HG03103 (cell line): ENCODE data around the gene ZNF362.
"Not testable (repeated sequence)": the region's sequence is repeated elsewhere in the genome, so short reads cannot be mapped to it uniquely, and the experiment has no call there.

Experiments
- ATAC-seq: cut with Tn5 transposase; IDR thresholded peaks from one replicate; pipeline ENCODE4 v1.9.1; 2021; ENCODE audit warnings: low read depth; ENCODE audit not compliant: unreplicated experiment

The ZNF362 gene

DNA sequence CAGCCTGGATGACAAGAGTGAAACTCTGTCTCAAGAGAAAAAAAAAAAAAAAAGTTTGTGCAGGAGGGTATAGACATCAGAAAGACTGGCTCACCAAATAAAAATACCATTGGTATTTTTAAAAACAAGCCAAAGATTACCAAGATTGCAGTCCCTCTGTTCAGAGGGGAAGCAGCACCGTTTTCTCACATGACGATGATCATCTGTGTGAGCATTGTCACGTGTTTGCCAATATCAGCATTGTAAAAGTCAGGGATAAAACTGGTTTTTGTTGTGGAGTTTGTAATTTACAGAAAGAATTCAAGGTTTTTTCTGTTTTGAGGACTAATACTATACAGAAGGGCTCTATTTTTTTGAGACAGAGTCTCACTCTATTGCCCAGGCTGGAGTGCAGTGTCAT lies 26.5 kb downstream of the ZNF362 start:
- ATAC-seq = no peak

DNA sequence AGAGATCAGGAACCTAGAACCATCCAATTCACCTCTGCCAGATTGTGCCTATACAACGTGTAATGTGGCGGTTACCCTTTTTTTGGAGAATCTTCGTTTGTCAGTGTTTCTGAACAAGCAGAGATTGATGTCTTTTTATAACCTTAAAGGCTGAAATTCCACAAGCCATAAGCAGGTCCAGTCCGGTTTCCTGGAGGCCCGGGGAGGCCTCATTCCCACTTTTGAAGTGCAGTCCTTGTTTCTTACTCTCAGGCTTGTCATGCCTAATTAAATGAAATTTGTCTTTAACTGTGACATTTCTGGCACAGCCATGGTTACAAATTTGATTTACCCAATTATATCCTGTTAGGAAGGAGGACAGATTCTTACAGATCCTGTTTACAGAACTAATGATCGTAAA lies 27.8 kb downstream of the ZNF362 start:
- ATAC-seq = no peak

DNA sequence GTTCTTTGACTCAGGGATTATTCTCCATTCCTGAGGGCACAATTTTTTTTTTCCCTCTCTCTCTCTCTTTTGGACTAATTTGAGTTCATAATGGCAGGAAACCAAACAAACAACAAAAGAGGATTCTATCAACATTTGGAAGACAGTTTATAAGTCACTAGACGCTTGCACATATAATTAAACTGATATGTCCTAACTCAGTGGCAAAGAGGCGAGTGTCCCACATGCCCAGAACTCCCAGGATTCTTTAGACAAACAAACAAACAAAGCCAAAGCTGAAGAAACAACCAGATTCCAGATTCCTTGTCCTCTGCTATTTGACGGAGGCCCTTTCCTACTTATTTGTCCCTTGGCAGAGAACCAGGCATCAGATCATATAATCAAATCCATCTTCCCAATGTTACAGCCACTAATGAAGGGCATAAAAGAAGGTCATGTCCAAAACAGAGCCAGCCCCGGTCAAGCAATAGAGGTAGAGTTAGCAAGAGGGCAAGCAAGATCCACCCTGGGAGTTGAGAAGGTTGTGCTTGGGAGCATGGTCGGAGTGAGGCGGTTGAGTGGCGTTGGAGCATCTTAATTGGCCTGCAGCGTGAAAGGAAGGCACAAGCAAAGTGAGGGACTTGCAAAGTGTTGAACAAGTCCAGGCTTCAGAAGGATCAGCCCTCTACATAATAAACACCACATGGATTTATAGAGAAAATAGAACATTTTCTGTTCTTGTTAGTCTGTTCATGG lies 30.3 kb downstream of the ZNF362 start:
- no peak for ATAC-seq

DNA sequence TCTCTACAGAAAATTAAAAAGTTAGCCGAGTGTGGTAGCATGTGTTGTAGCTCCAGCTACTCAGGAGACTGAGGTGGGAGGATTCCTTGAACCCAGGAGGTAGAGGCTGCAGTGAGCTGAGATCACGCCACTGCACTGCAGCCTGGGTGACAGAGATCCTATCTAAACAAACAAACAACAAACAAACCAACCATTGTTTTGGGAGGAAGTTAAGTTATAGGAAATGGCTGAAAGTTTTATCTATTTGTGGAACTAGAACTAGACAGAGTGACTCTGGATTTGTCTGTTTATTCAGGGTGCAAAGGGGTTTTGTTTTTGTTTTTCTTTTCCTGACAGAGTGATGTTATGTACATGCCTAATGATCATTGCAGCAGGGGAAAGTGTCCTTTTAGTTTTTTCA lies 31.0 kb downstream of the ZNF362 start:
- ATAC-seq = no peak

DNA sequence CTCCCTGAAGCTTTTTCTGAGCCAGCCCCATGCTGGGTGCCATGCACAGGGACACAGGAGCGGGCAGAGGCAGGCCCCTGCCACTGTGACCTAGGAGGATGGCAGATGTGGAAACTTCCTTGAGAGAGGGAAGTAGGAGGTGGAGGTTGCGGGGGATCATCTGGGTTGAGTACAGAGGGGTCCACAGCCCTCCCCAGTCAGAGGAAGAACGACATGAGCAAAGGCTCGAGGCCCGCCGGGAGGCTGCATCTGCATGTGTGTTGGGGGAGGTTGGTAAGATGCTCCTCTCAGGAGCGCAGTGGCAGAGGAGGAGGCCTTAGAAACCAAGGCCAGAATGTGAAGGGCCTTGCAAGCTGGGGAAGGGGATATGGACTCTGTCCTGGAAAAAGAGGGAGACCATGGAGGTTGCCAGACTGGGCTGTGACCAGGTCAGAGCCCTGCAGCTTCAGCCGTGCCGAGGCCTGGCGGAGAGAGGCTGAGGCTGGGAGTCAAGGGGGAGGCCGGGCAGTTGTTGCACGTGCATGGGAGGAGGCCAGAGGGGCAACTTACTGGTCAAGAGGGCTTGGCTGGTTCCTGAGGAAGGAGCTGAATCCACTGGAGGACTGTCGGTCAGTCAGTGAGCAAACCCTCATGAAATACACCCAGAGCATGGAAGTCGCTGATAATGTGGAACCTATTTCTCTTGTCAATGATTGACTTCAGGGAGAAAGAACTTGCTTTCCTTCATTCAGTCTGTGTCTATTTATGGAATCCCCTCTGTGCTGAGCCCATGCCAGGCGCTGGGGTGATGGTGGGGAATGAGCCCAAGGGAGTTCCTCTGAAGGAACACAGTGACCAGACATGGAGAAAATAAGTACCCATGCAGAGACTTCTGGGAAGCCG lies 32.9 kb downstream of the ZNF362 start:
- ATAC-seq = no peak

DNA sequence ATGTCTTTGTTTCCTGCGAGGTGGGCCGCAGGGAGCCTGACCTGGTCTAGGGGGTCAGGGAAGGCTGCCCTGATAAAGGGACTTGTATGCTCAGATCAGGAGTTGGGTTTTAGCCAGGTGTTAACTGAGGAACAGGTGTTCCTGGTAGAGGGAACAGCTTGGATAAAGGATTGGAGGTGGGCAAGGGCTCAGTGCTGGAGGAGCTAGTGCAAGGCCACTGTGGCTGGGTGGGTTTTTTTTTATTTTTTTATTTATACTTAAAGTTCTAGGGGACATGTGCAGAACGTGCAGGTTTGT lies 33.5 kb downstream of the ZNF362 start:
- ATAC-seq = no peak

DNA sequence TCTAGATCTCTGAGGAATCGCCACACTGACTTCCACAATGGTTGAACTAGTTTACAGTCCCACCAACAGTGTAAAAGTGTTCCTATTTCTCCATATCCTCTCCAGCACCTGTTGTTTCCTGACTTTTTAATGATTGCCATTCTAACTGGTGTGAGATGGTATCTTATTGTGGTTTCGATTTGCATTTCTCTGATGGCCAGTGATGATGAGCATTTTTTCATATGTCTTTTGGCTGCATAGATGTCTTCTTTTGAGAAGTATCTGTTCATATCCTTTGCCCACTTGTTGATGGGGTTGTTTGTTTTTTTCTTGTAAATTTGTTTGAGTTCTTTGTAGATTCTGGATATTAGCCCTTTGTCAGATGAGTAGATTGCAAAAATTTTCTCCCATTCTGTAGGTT lies 34.3 kb downstream of the ZNF362 start:
- not testable (repeated sequence) for ATAC-seq

DNA sequence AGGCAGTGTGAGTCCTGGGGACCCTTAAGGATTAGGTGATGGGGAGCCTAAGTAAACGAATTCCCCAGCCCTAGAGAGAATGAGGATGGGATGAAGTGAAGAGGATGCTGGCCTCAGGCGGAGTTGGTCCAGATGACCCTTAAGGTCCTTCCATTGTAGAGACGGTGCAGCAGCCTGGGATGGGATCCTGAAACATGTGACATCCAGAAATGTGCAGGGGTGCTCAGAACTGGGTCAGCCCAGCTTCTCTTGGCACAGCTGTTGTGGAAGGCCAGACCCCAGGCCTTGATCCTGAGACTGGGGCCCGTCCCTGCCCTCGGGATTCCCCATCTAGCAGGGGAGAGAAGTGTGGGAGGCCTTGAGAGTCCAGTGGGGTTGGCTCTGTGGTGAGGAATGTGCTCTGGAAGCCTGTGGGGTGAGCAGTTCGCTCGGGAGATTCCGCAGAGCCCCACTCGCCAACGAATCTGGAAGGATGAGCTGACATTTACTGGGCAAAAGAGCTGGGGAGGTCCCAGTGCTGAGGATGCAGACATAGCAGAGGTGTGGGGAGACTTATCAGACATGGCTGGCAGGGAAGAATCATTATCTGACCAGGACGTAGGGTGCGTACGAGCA lies 36.5 kb downstream of the ZNF362 start:
- no peak for ATAC-seq

DNA sequence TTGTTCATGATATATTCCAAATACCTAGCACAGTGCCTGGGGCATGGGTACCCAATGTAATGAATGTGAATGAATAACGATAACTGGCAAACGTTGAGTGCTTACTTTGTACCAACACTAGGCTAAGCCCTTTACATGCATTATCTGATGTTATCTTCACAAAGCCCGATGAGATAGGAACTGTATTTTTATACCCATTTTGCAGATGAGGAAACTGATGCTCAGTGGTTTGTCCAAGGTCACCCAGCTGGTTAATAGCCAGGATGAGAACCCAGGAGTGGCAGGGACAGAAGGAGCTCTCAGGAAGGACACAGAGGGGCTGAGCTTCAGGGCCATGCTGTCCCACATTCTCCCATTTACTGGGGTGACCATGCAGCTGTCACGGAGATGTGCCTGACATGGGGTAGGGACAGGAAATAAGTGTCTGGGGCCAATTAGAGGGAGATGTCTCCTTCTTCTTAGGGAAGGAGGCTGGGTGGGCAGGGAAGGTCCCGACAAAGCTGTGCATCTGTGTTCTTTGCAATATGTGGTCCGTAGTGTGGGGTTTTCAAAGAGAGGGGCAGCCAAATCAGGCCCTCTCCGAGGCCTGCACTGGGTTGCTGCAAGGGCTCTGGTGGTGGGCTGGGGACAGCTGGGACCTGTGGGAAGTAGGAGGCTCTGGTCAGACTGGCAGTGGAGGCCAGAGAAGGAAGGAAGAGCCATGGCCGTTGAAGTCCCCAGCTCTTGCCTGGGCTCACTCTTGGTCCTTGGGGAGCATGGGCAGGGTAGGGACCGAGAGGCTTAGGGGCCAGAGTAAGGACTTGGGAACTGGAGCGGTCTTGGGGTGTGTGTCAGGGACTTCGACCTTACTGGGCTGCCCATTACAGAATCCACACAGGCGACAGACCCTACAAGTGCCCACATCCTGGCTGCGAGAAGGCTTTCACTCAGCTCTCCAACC lies 38.0 kb downstream of the ZNF362 start:
- ATAC-seq = no peak

DNA sequence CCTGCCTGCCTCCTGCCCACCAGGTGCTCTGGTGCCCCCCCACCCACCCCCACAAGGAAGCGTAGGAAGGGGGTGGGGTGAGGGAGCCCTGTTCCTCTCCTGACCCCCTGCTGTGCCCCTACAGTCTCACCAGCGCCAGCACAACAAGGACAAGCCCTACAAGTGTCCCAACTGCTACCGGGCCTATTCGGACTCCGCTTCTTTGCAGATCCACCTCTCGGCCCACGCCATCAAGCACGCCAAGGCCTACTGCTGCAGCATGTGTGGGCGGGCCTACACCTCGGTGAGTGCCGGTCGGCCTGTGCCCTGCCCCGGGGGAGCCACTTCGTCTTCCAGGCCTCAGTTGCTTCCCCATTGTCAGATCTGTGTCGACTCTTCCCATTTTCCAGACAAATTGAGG lies 38.7 kb downstream of the ZNF362 start:
- ATAC-seq = no peak

DNA sequence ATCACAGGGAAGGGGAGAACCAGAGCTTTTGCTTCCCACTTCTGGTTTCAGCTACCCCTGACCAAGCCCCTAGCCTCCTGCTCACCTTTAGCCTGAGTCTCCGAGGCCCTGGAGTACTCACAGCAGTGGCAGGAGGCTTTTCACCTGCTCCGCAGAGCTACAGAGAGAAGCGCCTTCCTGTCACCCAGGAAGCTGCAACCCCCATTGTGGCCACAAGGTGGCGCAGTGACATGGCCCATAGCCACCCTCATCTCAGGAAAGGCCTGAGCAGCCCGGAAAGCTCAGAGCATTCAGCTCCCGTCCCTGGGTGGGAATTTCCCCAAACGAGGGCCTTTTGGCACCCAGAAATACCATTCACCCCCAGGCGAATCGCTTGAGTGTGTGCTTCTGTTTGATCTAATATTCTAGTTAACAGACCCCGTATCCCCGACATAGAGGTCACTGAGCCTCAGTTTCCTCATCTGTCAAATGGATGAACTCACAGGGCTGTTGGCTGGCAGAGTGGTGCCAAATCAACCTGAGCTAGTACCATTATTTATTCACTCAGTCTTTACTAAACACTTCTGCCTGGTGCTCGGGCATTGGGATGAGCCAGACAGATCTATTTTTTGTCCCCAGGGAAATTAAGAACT lies 39.3 kb downstream of the ZNF362 start:
- peak; percentile 56 for ATAC-seq

DNA sequence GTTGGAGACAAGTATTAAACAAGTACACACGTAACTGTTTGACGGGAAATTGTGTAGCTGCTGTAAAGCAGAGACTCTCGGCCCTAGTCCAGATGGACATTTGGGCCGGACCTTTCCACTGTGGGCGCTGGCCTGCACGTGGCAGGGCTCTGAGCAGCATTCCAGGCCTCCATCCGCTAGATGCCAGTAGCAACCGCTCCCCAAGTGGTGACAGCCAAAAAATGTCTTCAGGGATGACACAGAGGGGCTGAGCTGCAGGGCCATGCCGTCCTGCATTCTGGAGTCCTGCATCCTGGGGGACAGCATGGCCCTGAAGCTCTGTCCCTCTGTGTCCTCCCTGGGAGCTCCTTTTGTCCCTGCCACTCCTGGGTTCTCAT lies 39.8 kb downstream of the ZNF362 start:
- no peak for ATAC-seq

DNA sequence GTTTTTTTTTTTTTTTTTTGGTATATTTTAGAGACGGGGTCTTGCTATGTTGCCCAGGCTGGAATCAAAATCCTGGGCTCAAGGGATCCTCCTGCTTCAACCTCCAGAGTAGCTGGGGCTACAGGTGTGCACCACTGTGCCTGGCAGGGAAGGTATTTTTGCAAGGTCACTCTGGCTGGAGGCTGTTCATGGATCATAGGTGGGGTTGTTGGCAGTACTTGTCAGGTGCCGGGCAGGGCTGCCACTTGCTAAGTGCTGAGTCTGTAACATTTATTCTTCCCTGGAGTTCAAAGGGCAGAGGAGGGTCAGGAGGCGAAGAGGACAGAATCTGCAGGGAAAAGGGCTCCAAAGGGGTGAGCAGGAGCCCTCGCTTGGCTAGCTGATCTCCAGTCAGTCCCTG lies 40.5 kb downstream of the ZNF362 start:
- ATAC-seq = no peak

DNA sequence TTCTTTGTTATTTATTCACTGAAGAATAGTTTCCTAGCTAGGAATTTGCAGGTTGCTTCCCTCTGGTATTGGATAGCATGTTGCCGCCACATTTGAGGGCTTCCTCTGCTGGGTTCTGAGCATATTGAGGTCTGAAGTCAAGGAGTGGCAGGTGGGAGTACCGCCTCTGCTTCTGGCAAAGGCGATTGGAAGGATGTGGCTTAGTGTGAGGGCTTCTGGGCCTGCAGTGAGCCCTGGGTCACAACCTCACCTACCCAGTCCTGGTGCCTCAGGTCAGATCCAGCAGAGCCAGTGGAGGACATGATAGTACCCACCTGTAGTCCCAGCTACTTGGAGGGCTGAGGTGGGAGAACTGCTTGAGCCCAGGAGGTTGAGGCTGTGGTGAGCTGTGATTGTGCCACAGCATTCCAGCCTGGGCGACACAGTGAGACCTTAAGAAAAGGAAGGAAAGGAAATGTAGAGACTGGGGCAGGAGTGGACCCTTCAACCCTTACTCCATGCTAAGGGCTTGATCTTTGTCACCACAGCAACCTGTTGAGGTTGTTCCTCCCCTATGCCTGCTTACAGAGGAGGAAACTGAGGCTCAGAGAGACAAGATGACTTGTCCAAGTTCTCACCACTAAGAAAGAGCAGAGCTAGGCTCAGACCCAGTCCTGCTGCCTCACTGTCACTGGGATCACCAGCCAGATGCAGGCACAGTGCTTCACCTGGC lies 41.8 kb downstream of the ZNF362 start:
- ATAC-seq = no peak

DNA sequence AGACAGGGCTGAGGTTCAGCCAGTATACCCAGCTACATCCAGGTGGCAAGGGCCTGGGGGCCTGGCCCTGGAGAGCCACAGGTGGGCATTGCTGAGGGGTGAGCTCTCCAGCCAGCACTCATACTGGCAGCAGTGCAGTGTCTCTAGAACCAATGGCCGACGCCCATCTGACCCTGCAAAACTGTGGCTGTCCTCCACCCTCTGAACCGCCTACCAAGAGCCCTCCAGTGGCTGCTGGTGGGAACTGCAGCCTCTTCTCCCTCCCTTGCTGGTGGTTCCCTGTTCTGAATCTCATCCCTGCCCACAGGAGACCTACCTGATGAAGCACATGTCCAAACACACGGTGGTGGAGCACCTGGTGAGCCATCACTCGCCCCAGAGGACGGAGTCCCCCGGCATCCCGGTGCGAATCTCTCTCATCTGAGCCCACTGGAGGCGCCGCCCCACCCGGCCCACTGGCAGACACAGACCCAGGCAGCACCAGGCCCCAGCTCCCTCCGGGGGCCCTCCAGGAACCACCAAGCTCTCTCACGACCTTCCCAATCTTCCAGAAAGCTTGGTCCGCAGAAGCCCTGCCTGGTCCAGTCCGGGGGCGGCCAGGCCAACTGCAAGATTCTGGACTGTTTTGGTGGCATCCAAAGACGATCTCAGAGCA lies 42.5 kb downstream of the ZNF362 start:
- no peak for ATAC-seq

DNA sequence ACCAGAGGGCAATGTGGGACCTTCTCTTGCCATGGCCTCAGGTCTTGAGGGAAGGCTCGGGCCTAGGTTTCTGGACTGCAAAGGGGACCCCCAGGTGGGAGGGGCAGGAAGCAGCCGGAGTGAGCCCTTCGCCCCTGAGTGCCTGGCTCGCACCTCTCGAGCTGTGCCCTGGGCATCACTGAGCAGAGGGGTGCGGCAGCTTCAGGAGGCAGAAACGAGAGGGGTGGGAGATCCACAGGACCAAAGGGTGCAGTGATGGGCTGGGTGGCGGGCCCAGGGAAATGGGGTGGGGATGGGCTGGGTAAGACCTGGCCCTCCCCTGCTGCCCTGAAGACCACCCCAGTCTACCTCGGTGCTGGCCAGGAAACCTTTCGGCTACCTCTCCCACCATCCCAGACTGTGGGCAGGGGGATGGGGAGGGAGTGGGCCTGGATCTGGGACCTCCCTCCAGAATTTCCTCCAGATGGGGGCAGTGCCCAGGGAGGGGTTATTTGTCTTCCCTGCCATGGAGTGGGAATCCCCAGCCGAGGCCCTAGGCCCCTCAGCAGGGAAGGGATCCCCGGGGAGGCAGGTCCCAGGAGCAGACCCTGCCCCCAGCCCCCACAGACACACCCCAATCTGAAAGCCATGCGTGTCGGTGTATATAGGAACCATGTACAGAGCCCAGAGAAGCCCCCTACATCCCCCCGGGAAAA lies 43.3 kb downstream of the ZNF362 start:
- no peak for ATAC-seq

DNA sequence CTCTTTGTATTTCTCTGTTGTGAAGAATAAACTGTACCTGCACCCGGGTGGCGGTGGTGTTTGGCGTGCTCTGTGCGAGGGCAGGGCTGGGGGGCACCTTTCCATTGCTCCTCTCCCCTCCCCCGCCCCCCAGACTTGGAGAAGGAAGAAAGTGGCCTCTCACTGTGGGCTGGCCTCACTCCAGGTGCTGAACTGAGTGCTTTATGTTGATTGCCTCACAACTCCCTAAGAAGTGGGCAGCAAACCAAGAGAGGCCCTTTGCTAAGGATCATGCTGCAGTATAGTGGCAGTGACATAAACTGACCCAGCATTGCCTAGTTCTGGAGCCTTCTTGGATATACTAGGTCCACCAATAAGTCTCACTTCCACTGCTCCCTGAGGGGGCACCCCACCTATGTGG lies 44.4 kb downstream of the ZNF362 start:
- ATAC-seq = no peak

DNA sequence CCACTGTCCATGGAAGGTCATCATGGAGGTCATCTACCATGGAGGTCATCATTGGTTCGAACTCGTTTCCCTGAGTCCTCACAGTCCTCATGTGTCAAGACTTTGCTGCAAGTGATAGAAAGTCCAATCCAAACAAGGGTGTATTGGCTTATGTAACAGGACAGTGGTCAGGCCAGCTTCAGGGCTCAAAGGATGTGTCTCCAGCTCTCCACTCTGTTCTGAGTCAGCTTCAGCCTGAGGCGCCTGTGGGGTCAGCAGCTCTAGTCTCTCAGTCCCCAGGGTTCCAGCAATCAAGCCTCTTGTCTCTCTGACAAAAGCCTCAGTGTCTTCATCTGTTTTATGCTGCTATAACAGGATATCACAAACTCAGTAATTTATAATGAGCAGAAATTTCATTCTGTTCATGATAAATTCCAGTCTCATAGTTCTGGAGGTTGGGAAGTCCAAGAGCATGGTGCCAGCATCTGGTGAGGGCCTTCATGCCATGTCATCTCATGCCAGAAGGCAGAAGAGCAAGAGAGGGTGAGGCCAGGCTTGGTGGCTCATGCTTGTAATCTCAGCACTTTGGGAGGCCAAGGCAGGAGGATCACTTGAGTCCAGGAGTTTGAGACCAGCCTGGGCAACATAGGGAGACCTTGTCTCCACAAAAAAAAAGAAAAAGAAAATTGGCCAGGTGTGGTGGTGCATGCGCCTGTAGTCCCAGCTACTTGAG lies 45.1 kb downstream of the ZNF362 start:
- no peak for ATAC-seq
